ENCODE results near the gene SMYD2. TPM values are rescaled to one million over a fixed set of nuclear protein-coding genes. Genes with fewer than 3 reads are reported as not detected.
A peak's percentile ranks its signal among the peaks of the same experiment; 100 is the strongest.

The SMYD2 gene
- total and polyA plus RNA-seq, 2 of the 8 experiments (the other 6 are each of a cell fraction or from before 2014, with no cell fraction given) = 3.0 to 5.2 TPM

DNA sequence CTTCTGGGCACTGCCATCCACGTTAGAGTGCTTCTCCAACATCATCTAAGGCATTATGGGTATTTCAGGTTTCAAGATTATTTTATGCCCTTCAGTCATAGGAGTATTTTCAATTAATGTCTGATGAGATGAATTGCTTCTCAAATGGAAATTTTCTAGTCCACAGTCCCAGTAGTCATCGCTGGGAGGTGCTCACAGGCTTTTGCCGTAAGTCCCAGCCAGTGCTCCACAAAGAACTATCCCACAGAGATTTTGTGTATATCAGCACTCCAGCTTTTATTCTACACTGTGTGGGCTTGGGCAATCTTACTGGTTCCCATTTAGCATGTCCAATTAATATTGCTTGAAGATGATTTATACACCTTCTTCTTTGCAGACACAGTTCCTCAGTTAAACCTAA lies 61.0 kb downstream of the SMYD2 start:
- Histone ChIP-seq H2AFZ (ENCODE audit: low read length) (no peak overlapping the region), H3K27me3 (replicated peaks in 1 of 4; ENCODE audit: control insufficient read depth in 3 of 4, extremely low read depth in 1 of 4, insufficient read depth in 3 of 4, low read length in 3 of 4) (no peaks in the 10 kb centered on the region), H2BK5ac (ENCODE audit: low read depth, low read length) (no peak overlapping the region), H2BK120ac (replicated peaks; ENCODE audit: low read depth, low read length) (no peak overlapping the region), H4K5ac (ENCODE audit: insufficient read length, low read depth, low read length) (no peak overlapping the region), H3K36me3 (ENCODE audit: control insufficient read depth in 2 of 4, insufficient read depth in 4 of 4, low read length in 3 of 4) (peaks cover 0 to 11% (median 4%) of the 10 kb centered on the region in 4 experiments; a peak in 3 of 8 replicates), H2BK20ac (ENCODE audit: low read length) (no peak overlapping the region), H4K91ac (replicated peaks; ENCODE audit: insufficient read length, low read length) (no peak overlapping the region), H3K14ac (ENCODE audit: insufficient read length) (no peak overlapping the region), H3K4ac (replicated peaks; ENCODE audit: insufficient read length, low read depth, low read length) (no peak overlapping the region), H2BK12ac (ENCODE audit: low read depth, low read length) (no peak overlapping the region), H4K8ac (ENCODE audit: extremely low read depth, insufficient read depth, low read length) (no peak overlapping the region), H3K23ac (ENCODE audit: insufficient read length) (no peak overlapping the region), H3K23me2 (ENCODE audit: low read depth, low read length) (no peaks in the 10 kb centered on the region; the same call in 1 of the 2 replicates), H3K79me2 (ENCODE audit: control insufficient read depth in 1 of 2, insufficient read depth in 2 of 2, low read length in 2 of 2) (no peaks in the 10 kb centered on the region), H3K4me1 (replicated peaks in 1 of 4; ENCODE audit: control insufficient read depth in 3 of 4, insufficient read depth in 4 of 4, low read length in 3 of 4) (peaks cover 0 to 8% (median 6%) of the 10 kb centered on the region in 4 experiments; a peak in 5 of 7 replicates), H4K20me1 (replicated peaks in 1 of 2; ENCODE audit: control insufficient read depth in 1 of 2, insufficient read depth in 2 of 2, low read length in 2 of 2) (no peaks in the 10 kb centered on the region), H3K79me1 (ENCODE audit: low read depth, low read length) (no peaks in the 10 kb centered on the region), H3K9ac (replicated peaks in 1 of 4; ENCODE audit: extremely low read depth in 1 of 4, low read depth in 3 of 4, low read length in 3 of 4) (no peak overlapping the region), H3K56ac (replicated peaks; ENCODE audit: insufficient read length, low read depth, low read length) (no peak overlapping the region), H3K4me2 (ENCODE audit: insufficient read depth in 1 of 2, low read depth in 2 of 2, low read length in 2 of 2) (no peak overlapping the region), H2AK5ac (ENCODE audit: low read depth, low read length) (0 out of 2 replicates have a peak overlapping the region, but pooled peaks have one; percentile 60), H3K4me3 (ENCODE audit: extremely low read depth in 1 of 4, insufficient read depth in 2 of 4, low read depth in 3 of 4, low read length in 4 of 4) (no peak overlapping the region), H3K27ac (ENCODE audit: low read depth, low read length) (no peak overlapping the region), H3K9me3 (ENCODE audit: insufficient read depth in 2 of 2, low read depth in 1 of 2, low read length in 1 of 2) (peaks cover 2 to 3% of the 10 kb centered on the region in 2 experiments; a peak in 2 of 4 replicates), H2BK15ac (ENCODE audit: low read length) (no peak overlapping the region), H3K18ac (ENCODE audit: extremely low read depth, low read length) (no peak overlapping the region)
- TF ChIP-seq RAD21 (IDR thresholded peaks at IDR 0.05 in 1 of 2, conservative IDR thresholded peaks at IDR 0.05 in 1 of 2; ENCODE audit: low read depth in 2 of 2, low read length in 2 of 2) (peak; percentile 25 to 43; a peak in 3 of 4 replicates), YY1 (IDR thresholded peaks at IDR 0.05; ENCODE audit: low read depth, low read length) (no peak)
- TF ChIP-seq, protein P1, sequence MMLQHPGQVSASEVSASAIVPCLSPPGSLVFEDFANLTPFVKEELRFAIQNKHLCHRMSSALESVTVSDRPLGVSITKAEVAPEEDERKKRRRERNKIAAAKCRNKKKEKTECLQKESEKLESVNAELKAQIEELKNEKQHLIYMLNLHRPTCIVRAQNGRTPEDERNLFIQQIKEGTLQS (IDR thresholded peaks at IDR 0.05; ENCODE audit: insufficient read depth, low read depth, low read length) = no peak
- POLR2A ChIA-PET (ENCODE audit: partially characterized antibody) = interaction anchor here (1.1 to 1.5 kb wide), 4 partner anchors 9 to 106 kb away, joined by 3 to 5 read pairs (median 3); no protein-coding TSS in a partner anchor
- DNase-seq (ENCODE audit: low read depth in 1 of 2, low spot score in 2 of 2) (no peak), FAIRE-seq (peak; percentile 50)
- WGBS, 2 experiments (ENCODE audit: extremely low coverage in 1 of 2, insufficient coverage in 1 of 2, insufficient read length in 1 of 2, insufficient replicate concordance in 2 of 2, low coverage in 1 of 2, low lambda C conversion rate in 2 of 2, missing lambda C conversion rate in 1 of 2) = 82% methylated on average over 3 of the region's 3 CpGs; no CpG with 5 or more reads in 1 of the 2 experiments
- CTCF ChIA-PET (ENCODE audit: partially characterized antibody) = interaction anchor here (0.6 to 19.1 kb wide), 9 partner anchors 8 to 286 kb away, joined by 3 to 610 read pairs (median 4); no protein-coding TSS in a partner anchor

Data from H1 (cell line).